GM12878 (cell line): ENCODE data around the gene TPO. TPM values are rescaled to one million over a fixed set of nuclear protein-coding genes. Genes with fewer than 3 reads are reported as not detected.

Experiments
- ATAC-seq: fragments of 200-7000 bp; cut with Tn5 transposase; 3 replicates; pipeline ENCODE4 v1.9.1; 2020; ENCODE audit warnings: mild to moderate bottlenecking, moderate library complexity
- BruUV-seq: library from RNA; stranded (reverse); fragments of 400-500 nt; replicated peaks from 2 replicates; lab custom pipeline; 2021; lab: Mats Ljungman, UMichigan
- CTCF ChIA-PET: fragments of 300-600 bp; sonication (Branson Sonifier 250); formaldehyde crosslinking; extraction: SDS; loops from one replicate; lab custom pipeline; 2021; ENCODE audit warnings: inconsistent platforms; lab: Yijun Ruan, JAX
- POLR2A ChIA-PET: fragments of 350-600 bp; formaldehyde crosslinking; extraction: SDS; loops from one replicate; lab custom pipeline; 2021; ENCODE audit warnings: inconsistent platforms; lab: Charles Lee
- RAD21 ChIA-PET: fragments of 300-600 bp; sonication (Branson Sonifier 250); formaldehyde crosslinking; loops from one replicate; lab custom pipeline; 2023; ENCODE audit warnings: antibody characterized with exemption; ENCODE audit not compliant: unreplicated experiment; lab: Charles Lee
- SMC1A ChIA-PET: fragments of 300-600 bp; sonication (Branson Sonifier 250); formaldehyde crosslinking; loops from one replicate; lab custom pipeline; 2023; ENCODE audit not compliant: unreplicated experiment, uncharacterized antibody; lab: Charles Lee
- DNase-seq: peaks from one replicate; pipeline ENCODE4 v3.0.0-alpha.2; 2011; ENCODE audit warnings: low read depth, low spot score
- FAIRE-seq: peaks from 3 replicates; lab custom pipeline; 2011; peaks lifted over from hg19 to GRCh38; lab: Jason Lieb, UNC
- H2AFZ ChIP-seq: 2 replicates; pipeline ENCODE4 v1.6.0; 2011; ENCODE audit warnings: low read depth, low read length, control low read depth; ENCODE audit not compliant: control insufficient read depth
- H3K27ac ChIP-seq: 2 replicates; pipeline ENCODE4 v1.5.1; 2011; ENCODE audit warnings: control low read depth; ENCODE audit not compliant: control insufficient read depth, insufficient read depth
- H3K27me3 ChIP-seq, 2 experiments: replicated peaks in 1 of 2; 2 replicates each; pipeline versions ENCODE4 v1.6.0 to v1.6.1; 2011; ENCODE audit warnings: low read length in 1 of 2; ENCODE audit not compliant: control insufficient read depth in 2 of 2, insufficient read depth in 2 of 2
- H3K36me3 ChIP-seq, 2 experiments: 2 replicates each; pipeline ENCODE4 v1.5.1; 2011; ENCODE audit warnings: low read length in 1 of 2; ENCODE audit not compliant: control insufficient read depth in 2 of 2, insufficient read depth in 2 of 2
- H3K4me1 ChIP-seq: 2 replicates; pipeline ENCODE4 v1.6.1; 2011; ENCODE audit warnings: mild to moderate bottlenecking, low read length, moderate library complexity, mixed read lengths; ENCODE audit not compliant: control insufficient read depth, insufficient read depth
- H3K4me2 ChIP-seq: 2 replicates; pipeline ENCODE4 v1.6.0; 2011; ENCODE audit warnings: control low read depth; ENCODE audit not compliant: control insufficient read depth, insufficient read depth
- H3K4me3 ChIP-seq: fragments of 200-600 bp; sonication (generic); 2 replicates; pipeline ENCODE4 v1.5.1; 2016
- H3K79me2 ChIP-seq: 2 replicates; pipeline ENCODE4 v1.6.0; 2011; ENCODE audit warnings: low read length; ENCODE audit not compliant: control insufficient read depth, insufficient read depth
- H3K9ac ChIP-seq: 2 replicates; pipeline ENCODE4 v1.8.0; 2011; ENCODE audit warnings: low read length, control low read depth, mixed read lengths; ENCODE audit not compliant: control insufficient read depth, insufficient read depth
- H3K9me3 ChIP-seq: replicated peaks from 3 replicates; pipeline ENCODE4 v1.5.1; 2011; ENCODE audit warnings: mild to moderate bottlenecking, low read length; ENCODE audit not compliant: control insufficient read depth, insufficient read depth
- H4K20me1 ChIP-seq: 2 replicates; pipeline ENCODE4 v1.6.0; 2011; ENCODE audit not compliant: control insufficient read depth, insufficient read depth
- BCL11A ChIP-seq: IDR thresholded peaks from 2 replicates; pipeline ENCODE4 v1.6.1; 2011; ENCODE audit warnings: low read depth, low read length
- BMI1 ChIP-seq: fragments of 450-650 bp; IDR thresholded peaks from 2 replicates; pipeline ENCODE4 v1.6.1; 2016; ENCODE audit warnings: mild to moderate bottlenecking, moderate library complexity, borderline replicate concordance
- CBFB ChIP-seq: IDR thresholded peaks from 2 replicates; pipeline ENCODE4 v1.6.1; 2016; ENCODE audit warnings: antibody characterized with exemption, low read depth
- EED ChIP-seq: sonication (generic); IDR thresholded peaks from 2 replicates; pipeline ENCODE4 v1.6.1; 2016; ENCODE audit warnings: antibody characterized with exemption, low read depth
- ESRRA ChIP-seq: IDR thresholded peaks from 2 replicates; pipeline ENCODE4 v1.6.1; 2012; ENCODE audit warnings: mild to moderate bottlenecking, low read length, improper control_type of control experiment
- FOXK2 ChIP-seq: fragments of 450-650 bp; IDR thresholded peaks from 2 replicates; pipeline ENCODE4 v1.6.1; 2017; ENCODE audit warnings: mild to moderate bottlenecking, moderate library complexity
- IKZF1 ChIP-seq: fragments of 450-650 bp; conservative IDR thresholded peaks from 2 replicates; pipeline ENCODE4 v1.6.1; 2017; ENCODE audit warnings: antibody characterized with exemption, mild to moderate bottlenecking
- NFYB ChIP-seq: IDR thresholded peaks from 2 replicates; pipeline ENCODE4 v1.6.1; 2011; ENCODE audit warnings: low read depth, mild to moderate bottlenecking, low read length, improper control_type of control experiment, moderate library complexity; ENCODE audit not compliant: insufficient read depth
- NR2C1 ChIP-seq: fragments of 450-650 bp; IDR thresholded peaks from 2 replicates; pipeline ENCODE4 v1.6.1; 2017; ENCODE audit warnings: antibody characterized with exemption, mild to moderate bottlenecking, moderate library complexity
- RCOR1 ChIP-seq: conservative IDR thresholded peaks from 2 replicates; pipeline ENCODE4 v1.6.1; 2012; ENCODE audit warnings: low read depth, low read length, improper control_type of control experiment
- SREBF1 ChIP-seq: IDR thresholded peaks from 2 replicates; pipeline ENCODE4 v1.6.1; 2012; ENCODE audit warnings: mild to moderate bottlenecking, low read length
- TCF3 ChIP-seq: IDR thresholded peaks from 2 replicates; pipeline ENCODE4 v1.6.1; 2012; ENCODE audit warnings: low read depth, mild to moderate bottlenecking, low read length, borderline replicate concordance; ENCODE audit not compliant: insufficient read depth
- ZNF274 ChIP-seq: IDR thresholded peaks from one replicate; pipeline ENCODE4 v1.8.0; 2011; ENCODE audit not compliant: insufficient read length, insufficient read depth
- WGBS: methylation state at CpG from one replicate; pipeline ENCODE4 v1.1.6; 2016; ENCODE audit warnings: low lambda C conversion rate; ENCODE audit not compliant: insufficient replicate concordance, insufficient coverage; ENCODE audit errors: missing lambda C conversion rate; 5-methylcytosine and 5-hydroxymethylcytosine counted together
- in situ Hi-C: fragments of 300-500 bp; cut with MboI; formaldehyde crosslinking; loops from 9 replicates; pipeline ENCODE4 v1.14.3; 2018; ENCODE audit warnings: mixed read lengths
- intact Hi-C: fragments of 100-400 bp; cut with micrococcal nuclease; formaldehyde crosslinking; loops from one replicate; pipeline ENCODE4 v1.14.2; 2022; ENCODE audit not compliant: unreplicated experiment
- polyA plus RNA-seq, 11 experiments: library from polyadenylated mRNA; depleted of rRNA in 4 of 11; unstranded in 6 of 11; stranded (reverse) in 5 of 11; fragments of >200 nt; fragmentation: Nextera tagmentation in 4 of 11; fragmentation: Illumina TruSeq in 1 of 11; extraction: Ambion mirVana in 4 of 11; extraction: Trizol in 1 of 11; gene quantifications; 1 replicate in 1 of 11; 2 replicates in 10 of 11; pipeline versions ENCODE4 v1.2.1 to v1.2.3, GENCODE V29; 2011 to 2016; ENCODE audit warnings: inconsistent platforms in 2 of 11, missing spikeins in 2 of 11, low read depth in 1 of 11
- total RNA-seq, 4 experiments: library from RNA; depleted of rRNA in 3 of 4; stranded (reverse); fragments of >200 nt in 3 of 4; fragmentation: Illumina TruSeq in 1 of 4; extraction: Trizol in 1 of 4; gene quantifications; 2 replicates each; pipeline versions ENCODE4 v1.2.1 to v1.2.3, GENCODE V29; 2013 to 2021
- TF ChIP-seq, protein P1 (sequence below): fragments of 450-650 bp; IDR thresholded peaks from 2 replicates; pipeline ENCODE4 v1.6.1; 2016; ENCODE audit warnings: mild to moderate bottlenecking, moderate library complexity, borderline replicate concordance
- TF ChIP-seq, protein P2 (sequence below): IDR thresholded peaks from 2 replicates; pipeline ENCODE4 v1.6.1; 2012; ENCODE audit warnings: low read depth, low read length, improper control_type of control experiment
- TF ChIP-seq, protein P3 (sequence below): IDR thresholded peaks from 2 replicates; pipeline ENCODE4 v1.6.1; 2011; ENCODE audit warnings: low read depth, low read length, improper control_type of control experiment, borderline replicate concordance

The TPO gene
- total and polyA plus RNA-seq, 10 of the 15 experiments (the other 5 are each of a cell fraction or from before 2014, with no cell fraction given) = 0.07 to 0.11 TPM; not detected in 8

DNA sequence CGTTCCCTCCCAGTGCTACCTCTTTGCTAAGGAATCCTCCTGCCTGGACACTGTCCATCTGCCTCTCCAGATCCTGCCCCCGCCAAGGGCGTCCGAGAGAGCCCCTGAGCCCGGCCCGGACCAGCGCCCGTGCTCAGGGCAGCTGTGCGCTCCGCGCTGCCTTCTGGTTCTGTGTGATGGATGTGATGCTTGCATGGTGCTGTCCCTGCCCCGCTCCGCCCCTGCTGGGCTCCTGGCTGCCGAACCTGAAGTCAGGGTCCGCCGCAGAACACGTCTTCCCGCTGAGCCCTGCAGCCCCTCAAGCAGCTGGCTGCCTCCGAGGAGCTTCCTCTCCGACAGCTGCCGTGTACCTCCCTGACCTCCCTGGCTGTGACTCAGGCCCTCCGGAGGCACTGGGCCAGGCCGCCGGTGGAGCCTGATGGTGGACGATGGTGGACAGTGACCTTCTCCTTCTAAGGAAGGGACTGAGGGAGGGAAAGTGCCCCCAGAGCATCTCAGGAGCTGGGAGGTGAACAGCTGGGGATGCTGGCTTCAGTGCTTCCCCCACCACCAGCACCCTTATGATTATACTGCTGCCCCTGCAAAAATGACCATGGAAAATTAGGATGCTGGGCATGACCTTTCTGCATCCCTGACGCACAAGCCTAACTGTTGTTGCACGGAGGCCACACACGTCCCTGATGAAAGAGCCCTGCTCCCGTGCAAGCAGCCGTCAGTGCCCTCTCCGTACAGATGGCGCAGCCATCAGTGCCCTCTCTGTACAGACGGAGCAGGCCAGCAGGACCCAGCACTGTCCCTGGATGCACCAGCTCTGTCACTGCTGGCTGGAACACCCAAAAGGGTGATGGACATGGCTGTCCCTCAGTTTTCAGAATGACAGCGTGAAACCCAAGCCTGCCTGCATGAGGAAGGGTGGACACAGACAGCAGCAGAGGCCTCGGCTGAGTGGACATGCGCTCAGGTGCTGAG is 99.3 kb downstream of the TPO start (continued):
- TF ChIP-seq, protein P1, sequence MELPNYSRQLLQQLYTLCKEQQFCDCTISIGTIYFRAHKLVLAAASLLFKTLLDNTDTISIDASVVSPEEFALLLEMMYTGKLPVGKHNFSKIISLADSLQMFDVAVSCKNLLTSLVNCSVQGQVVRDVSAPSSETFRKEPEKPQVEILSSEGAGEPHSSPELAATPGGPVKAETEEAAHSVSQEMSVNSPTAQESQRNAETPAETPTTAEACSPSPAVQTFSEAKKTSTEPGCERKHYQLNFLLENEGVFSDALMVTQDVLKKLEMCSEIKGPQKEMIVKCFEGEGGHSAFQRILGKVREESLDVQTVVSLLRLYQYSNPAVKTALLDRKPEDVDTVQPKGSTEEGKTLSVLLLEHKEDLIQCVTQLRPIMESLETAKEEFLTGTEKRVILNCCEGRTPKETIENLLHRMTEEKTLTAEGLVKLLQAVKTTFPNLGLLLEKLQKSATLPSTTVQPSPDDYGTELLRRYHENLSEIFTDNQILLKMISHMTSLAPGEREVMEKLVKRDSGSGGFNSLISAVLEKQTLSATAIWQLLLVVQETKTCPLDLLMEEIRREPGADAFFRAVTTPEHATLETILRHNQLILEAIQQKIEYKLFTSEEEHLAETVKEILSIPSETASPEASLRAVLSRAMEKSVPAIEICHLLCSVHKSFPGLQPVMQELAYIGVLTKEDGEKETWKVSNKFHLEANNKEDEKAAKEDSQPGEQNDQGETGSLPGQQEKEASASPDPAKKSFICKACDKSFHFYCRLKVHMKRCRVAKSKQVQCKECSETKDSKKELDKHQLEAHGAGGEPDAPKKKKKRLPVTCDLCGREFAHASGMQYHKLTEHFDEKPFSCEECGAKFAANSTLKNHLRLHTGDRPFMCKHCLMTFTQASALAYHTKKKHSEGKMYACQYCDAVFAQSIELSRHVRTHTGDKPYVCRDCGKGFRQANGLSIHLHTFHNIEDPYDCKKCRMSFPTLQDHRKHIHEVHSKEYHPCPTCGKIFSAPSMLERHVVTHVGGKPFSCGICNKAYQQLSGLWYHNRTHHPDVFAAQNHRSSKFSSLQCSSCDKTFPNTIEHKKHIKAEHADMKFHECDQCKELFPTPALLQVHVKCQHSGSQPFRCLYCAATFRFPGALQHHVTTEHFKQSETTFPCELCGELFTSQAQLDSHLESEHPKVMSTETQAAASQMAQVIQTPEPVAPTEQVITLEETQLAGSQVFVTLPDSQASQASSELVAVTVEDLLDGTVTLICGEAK = no peak
- TF ChIP-seq IKZF1 = no peak
- TF ChIP-seq RCOR1 = no peak

DNA sequence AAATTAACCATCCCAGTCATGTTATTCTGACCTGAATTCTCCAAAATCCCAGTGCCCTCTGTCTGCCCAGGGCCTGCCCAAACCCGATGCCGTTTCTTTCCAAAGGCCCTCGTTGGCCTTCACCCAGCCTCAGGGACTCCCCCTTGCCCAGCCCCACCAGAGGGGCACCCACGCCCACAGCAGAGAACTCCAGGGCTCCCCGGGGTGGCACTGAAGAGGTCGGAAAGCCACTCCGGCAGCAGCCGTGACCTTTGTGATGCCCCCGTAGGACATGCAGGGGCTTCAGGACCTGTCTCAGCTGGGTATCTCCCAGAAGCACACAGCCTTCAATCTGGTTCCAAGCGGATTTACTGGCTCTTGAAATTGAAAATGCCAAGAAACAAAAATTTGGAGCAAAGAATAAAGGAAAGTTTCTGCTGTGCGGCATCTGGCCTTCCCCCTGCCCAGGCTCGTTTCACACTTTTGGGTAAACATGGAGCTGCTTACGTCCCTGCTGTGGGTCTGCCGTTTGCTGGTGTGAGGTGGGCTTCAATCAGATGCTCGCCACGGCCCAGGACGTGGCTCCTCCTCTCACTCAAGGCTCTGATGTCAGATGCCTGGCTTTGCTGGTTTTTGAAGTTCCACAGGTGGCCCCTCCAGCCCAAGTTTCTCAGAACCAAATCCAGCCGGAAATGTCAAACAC is 101.3 kb downstream of the TPO start:
- H3K4me2 ChIP-seq = no peak overlapping the region
- RAD21 ChIA-PET = no interaction called here
- no peaks in the 10 kb centered on the region for H4K20me1 ChIP-seq
- POLR2A ChIA-PET = no interaction called here
- H2AFZ ChIP-seq = no peak overlapping the region
- no peak overlapping the region for H3K9ac ChIP-seq
- FAIRE-seq (no peak), ATAC-seq (no peak), DNase-seq (no peak)
- no peaks in the 10 kb centered on the region for H3K79me2 ChIP-seq
- WGBS = 28% methylated on average over 17 of the region's 18 CpGs
- no peaks in the 10 kb centered on the region for H3K27me3 ChIP-seq
- H3K4me1 ChIP-seq = no peaks in the 10 kb centered on the region
- TF ChIP-seq NR2C1 = no peak
- TF ChIP-seq, protein P2, sequence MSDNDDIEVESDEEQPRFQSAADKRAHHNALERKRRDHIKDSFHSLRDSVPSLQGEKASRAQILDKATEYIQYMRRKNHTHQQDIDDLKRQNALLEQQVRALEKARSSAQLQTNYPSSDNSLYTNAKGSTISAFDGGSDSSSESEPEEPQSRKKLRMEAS = no peak
- TF ChIP-seq ESRRA = no peak
- TF ChIP-seq BMI1 = no peak
- no peak for TF ChIP-seq SREBF1
- TF ChIP-seq EED = no peak
- no peak for TF ChIP-seq FOXK2
- no peak for TF ChIP-seq BCL11A
- TF ChIP-seq ZNF274 = no peak
- TF ChIP-seq, protein P3, sequence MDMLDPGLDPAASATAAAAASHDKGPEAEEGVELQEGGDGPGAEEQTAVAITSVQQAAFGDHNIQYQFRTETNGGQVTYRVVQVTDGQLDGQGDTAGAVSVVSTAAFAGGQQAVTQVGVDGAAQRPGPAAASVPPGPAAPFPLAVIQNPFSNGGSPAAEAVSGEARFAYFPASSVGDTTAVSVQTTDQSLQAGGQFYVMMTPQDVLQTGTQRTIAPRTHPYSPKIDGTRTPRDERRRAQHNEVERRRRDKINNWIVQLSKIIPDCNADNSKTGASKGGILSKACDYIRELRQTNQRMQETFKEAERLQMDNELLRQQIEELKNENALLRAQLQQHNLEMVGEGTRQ = no peak
- TF ChIP-seq TCF3 = no peak
- TF ChIP-seq NFYB = no peak
- TF ChIP-seq CBFB = no peak
- H3K36me3 ChIP-seq = no peaks in the 10 kb centered on the region
- CTCF ChIA-PET = no interaction called here
- H3K4me3 ChIP-seq = no peak overlapping the region
- in situ Hi-C loops = no loop called here
- intact Hi-C loops = no loop called here
- BruUV-seq = no TSS peak
- no peaks in the 10 kb centered on the region for H3K9me3 ChIP-seq
- SMC1A ChIA-PET = no interaction called here
- no peak overlapping the region for H3K27ac ChIP-seq
